Gastroesophageal sphincter (tissue), 3 donors: ENCODE measurements around the gene GPR61.

ENCODE experiments used
- POLR2A ChIP-seq, 2 donors: fragments of 450-650 bp; IDR thresholded peaks; one replicate each; pipeline ENCODE4 v1.6.1; 2017; ENCODE audit warnings: antibody characterized with exemption in 2 of 2, mild to moderate bottlenecking in 2 of 2, moderate library complexity in 1 of 2
- POLR2AphosphoS5 ChIP-seq: sonication (generic); formaldehyde crosslinking; IDR thresholded peaks from one replicate; pipeline ENCODE4 v1.6.1; 2017; ENCODE audit warnings: antibody characterized with exemption
- TF ChIP-seq, protein P1 (sequence below), 4 experiments: fragments of 200-600 bp in 2 of 4; fragments of 450-650 bp in 2 of 4; sonication (generic) in 1 of 4; IDR thresholded peaks; one replicate each; pipeline ENCODE4 v1.5.1; 2017 to 2019; ENCODE audit warnings: antibody characterized with exemption in 4 of 4, mild to moderate bottlenecking in 2 of 4, moderate library complexity in 2 of 4

DNA sequence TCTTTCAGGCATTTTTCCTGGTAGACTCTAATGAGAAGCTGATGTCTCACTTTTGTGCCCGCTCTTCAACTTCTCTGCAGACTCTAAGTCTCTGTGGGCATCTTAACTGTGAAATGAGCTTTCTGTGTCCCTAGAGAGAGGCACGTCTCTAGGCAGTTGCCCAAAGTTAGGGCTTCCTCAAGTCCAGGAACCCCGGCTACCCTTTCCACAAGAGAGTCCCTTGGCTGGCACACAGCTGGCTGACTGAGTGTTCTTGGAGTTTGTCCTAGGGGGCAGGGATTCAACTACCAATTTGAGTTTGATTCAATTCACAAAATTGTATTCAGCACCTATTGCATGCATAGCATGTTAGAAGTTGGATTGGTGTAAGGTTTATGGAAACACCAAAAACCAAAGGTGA is 1.4 kb downstream of the GPR61 start:
- TF ChIP-seq, protein P1, sequence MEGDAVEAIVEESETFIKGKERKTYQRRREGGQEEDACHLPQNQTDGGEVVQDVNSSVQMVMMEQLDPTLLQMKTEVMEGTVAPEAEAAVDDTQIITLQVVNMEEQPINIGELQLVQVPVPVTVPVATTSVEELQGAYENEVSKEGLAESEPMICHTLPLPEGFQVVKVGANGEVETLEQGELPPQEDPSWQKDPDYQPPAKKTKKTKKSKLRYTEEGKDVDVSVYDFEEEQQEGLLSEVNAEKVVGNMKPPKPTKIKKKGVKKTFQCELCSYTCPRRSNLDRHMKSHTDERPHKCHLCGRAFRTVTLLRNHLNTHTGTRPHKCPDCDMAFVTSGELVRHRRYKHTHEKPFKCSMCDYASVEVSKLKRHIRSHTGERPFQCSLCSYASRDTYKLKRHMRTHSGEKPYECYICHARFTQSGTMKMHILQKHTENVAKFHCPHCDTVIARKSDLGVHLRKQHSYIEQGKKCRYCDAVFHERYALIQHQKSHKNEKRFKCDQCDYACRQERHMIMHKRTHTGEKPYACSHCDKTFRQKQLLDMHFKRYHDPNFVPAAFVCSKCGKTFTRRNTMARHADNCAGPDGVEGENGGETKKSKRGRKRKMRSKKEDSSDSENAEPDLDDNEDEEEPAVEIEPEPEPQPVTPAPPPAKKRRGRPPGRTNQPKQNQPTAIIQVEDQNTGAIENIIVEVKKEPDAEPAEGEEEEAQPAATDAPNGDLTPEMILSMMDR (IDR thresholded peaks at IDR 0.05), result no peak
- TF ChIP-seq POLR2AphosphoS5 (no peak), POLR2A (IDR thresholded peaks at IDR 0.05) (no peak)
